HFF-Myc (cell line): ENCODE results near the gene SPRED3.
"Not testable (repeated sequence)": the region's sequence is repeated elsewhere in the genome, so short reads cannot be mapped to it uniquely, and the experiment has no call there.

Experiments
- DNase-seq: peaks from one replicate; pipeline ENCODE4 v3.0.0-alpha.2; 2011; ENCODE audit warnings: low read depth; ENCODE audit errors: extremely low read depth
- H3K4me3 ChIP-seq: replicated peaks from 2 replicates; pipeline ENCODE4 v1.5.1; 2011; ENCODE audit warnings: low read depth, mild to moderate bottlenecking, control low read depth, low read length
- CTCF ChIP-seq: IDR thresholded peaks from 2 replicates; pipeline ENCODE4 v1.5.1; 2012; ENCODE audit warnings: mild to moderate bottlenecking, low read depth, low read length, control low read depth; ENCODE audit errors: missing control alignments

The SPRED3 gene

GRCh38 chr19:38400361-38400760, 11.9 kb downstream of the SPRED3 start:
- TF ChIP-seq CTCF, result no peak
- no peak overlapping the region for H3K4me3 ChIP-seq
- DNase-seq, result no peak

- DNase-seq, result no peak
- no peak for TF ChIP-seq CTCF
- H3K4me3 ChIP-seq, result no peak overlapping the region
These were observed 12.7 kb downstream of the SPRED3 start for GRCh38 chr19:38401148-38401547.

GRCh38 chr19:38402623-38402966, 14.1 kb downstream of the SPRED3 start:
- H3K4me3 ChIP-seq, result peak overlapping the region; percentile 77; the same call in 1 of the 2 replicates

GRCh38 chr19:38402967-38403674, 14.6 kb downstream of the SPRED3 start, which contains the start of gene FAM98C:
Gene FAM98C (plus strand): TSS chr19:38403093. CDS start chr19:38403154, 61 bp downstream.
- peak; percentile 82 for DNase-seq
- TF ChIP-seq CTCF, result peak; percentile 88
- H3K4me3 ChIP-seq, result peak within 1 kb of the TSS; percentile 77

More at GRCh38 chr19:38402623-38402966, 14.1 kb downstream of the SPRED3 start:
- TF ChIP-seq CTCF, result no peak
- no peak for DNase-seq

GRCh38 chr19:38404858-38405257, 16.4 kb downstream of the SPRED3 start:
- no peak for TF ChIP-seq CTCF
- no peak overlapping the region for H3K4me3 ChIP-seq

GRCh38 chr19:38405276-38405675, 16.8 kb downstream of the SPRED3 start:
- DNase-seq, result no peak
- no peak for TF ChIP-seq CTCF
- no peak overlapping the region for H3K4me3 ChIP-seq

More at GRCh38 chr19:38404858-38405257, 16.4 kb downstream of the SPRED3 start:
- no peak for DNase-seq

GRCh38 chr19:38409631-38410133, 21.2 kb downstream of the SPRED3 start:
- no peak for DNase-seq
- H3K4me3 ChIP-seq, result no peak overlapping the region
- no peak for TF ChIP-seq CTCF

- DNase-seq, H3K4me3 ChIP-seq: not testable (repeated sequence)
These were observed 21.9 kb downstream of the SPRED3 start for GRCh38 chr19:38410407-38410806.
